ENCODE results near the gene ARSG. TPM values are rescaled to one million over a fixed set of nuclear protein-coding genes. Genes with fewer than 3 reads are reported as not detected.

Gene ARSG
- total and polyA plus RNA-seq, 2 of the 13 experiments (the other 11 are each of a cell fraction or from before 2014, with no cell fraction given) = 3.7 to 15.2 TPM

DNA sequence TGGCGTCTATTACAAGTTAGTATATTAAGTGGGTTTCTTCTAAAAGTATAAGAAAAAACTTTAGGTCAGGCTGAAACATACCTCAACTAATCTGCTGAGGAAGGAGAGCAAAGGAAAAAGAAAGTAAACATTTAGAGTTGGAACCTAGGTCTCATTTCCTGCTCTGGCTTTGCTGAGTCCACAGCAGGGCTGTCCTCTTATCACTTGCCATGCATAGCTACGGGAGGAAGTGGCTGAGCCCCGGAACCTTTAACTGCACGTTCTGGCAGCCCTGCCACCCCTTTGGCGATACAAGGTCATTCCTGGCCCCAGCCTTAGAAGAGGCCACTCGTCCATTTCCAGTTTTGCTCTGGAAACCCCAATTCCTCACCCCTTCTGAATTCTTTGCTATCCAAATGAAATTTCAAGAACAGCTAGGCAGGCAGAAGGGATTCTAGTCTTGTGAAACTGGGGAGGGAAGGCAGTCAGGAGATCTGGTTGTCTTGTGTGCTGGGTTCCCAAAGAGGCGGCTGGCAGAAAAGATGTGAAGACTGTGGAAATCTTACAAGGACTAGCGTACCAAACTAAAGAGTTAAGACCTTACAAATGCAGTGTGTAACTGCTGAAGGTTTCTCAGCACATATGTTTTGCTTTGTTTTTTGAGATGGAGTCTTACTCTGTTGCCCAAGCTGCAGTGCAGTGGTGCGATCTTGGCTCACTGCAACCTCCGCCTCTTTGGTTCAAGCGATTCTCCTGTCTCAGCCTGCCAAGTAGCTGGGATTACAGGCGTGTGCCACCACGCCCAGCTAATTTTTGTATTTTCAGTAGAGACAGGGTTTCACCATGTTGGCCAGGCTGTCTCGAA is 146.9 kb downstream of the ARSG start (continued):
- no peak for TF ChIP-seq ZNF343 (CRISPR knock-in tag; IDR thresholded peaks at IDR 0.05)
- TF ChIP-seq, protein P1, sequence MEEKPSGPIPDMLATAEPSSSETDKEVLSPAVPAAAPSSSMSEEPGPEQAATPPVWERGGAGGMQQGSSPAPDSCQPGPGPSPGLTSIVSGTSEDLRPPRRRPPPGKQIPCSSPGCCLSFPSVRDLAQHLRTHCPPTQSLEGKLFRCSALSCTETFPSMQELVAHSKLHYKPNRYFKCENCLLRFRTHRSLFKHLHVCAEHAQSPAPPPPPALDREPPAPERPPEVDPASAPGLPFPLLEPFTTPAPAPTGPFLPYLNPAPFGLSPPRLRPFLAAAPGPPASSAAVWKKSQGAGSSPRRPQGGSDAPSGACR (CRISPR knock-in tag; IDR thresholded peaks at IDR 0.05) = peak; percentile 52; the same call in 1 of the 2 replicates
- TF ChIP-seq ZNF792 (CRISPR knock-in tag; IDR thresholded peaks at IDR 0.05) = peak; percentile 69; the same call in 1 of the 2 replicates
- TF ChIP-seq, protein P2, sequence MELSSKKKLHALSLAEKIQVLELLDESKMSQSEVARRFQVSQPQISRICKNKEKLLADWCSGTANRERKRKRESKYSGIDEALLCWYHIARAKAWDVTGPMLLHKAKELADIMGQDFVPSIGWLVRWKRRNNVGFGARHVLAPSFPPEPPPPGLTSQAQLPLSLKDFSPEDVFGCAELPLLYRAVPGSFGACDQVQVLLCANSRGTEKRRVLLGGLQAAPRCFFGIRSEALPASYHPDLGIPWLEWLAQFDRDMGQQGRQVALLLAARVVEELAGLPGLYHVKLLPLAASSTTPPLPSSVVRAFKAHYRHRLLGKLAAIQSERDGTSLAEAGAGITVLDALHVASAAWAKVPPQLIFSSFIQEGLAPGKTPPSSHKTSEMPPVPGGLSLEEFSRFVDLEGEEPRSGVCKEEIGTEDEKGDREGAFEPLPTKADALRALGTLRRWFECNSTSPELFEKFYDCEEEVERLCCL (CRISPR knock-in tag; IDR thresholded peaks at IDR 0.05; ENCODE audit: borderline replicate concordance) = no peak
- peak; percentile 39; the same call in 1 of the 2 replicates for TF ChIP-seq PITX1 (CRISPR knock-in tag; IDR thresholded peaks at IDR 0.05)
- TF ChIP-seq ZNF430 (CRISPR knock-in tag; IDR thresholded peaks at IDR 0.05) = no peak
- TF ChIP-seq BCL6 (CRISPR knock-in tag; IDR thresholded peaks at IDR 0.05) = no peak
- TF ChIP-seq, protein P3, sequence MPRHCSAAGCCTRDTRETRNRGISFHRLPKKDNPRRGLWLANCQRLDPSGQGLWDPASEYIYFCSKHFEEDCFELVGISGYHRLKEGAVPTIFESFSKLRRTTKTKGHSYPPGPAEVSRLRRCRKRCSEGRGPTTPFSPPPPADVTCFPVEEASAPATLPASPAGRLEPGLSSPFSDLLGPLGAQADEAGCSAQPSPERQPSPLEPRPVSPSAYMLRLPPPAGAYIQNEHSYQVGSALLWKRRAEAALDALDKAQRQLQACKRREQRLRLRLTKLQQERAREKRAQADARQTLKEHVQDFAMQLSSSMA (CRISPR knock-in tag; IDR thresholded peaks at IDR 0.05) = no peak
- TF ChIP-seq, protein P4, sequence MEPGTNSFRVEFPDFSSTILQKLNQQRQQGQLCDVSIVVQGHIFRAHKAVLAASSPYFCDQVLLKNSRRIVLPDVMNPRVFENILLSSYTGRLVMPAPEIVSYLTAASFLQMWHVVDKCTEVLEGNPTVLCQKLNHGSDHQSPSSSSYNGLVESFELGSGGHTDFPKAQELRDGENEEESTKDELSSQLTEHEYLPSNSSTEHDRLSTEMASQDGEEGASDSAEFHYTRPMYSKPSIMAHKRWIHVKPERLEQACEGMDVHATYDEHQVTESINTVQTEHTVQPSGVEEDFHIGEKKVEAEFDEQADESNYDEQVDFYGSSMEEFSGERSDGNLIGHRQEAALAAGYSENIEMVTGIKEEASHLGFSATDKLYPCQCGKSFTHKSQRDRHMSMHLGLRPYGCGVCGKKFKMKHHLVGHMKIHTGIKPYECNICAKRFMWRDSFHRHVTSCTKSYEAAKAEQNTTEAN (CRISPR knock-in tag; conservative IDR thresholded peaks at IDR 0.05) = no peak
- peak; percentile 75; the same call in 1 of the 2 replicates for TF ChIP-seq RXRB (CRISPR knock-in tag; IDR thresholded peaks at IDR 0.05; ENCODE audit: borderline replicate concordance)
- no peak for TF ChIP-seq EED (CRISPR knock-in tag; IDR thresholded peaks at IDR 0.05)
- no peak for TF ChIP-seq TCF7L2 (IDR thresholded peaks at IDR 0.05; ENCODE audit: low read depth, low read length)
- no peak for TF ChIP-seq ZSCAN22 (CRISPR knock-in tag; IDR thresholded peaks at IDR 0.05)
- no peak; the same call in 1 of the 2 replicates for TF ChIP-seq ZNF746 (CRISPR knock-in tag; IDR thresholded peaks at IDR 0.05)
- TF ChIP-seq, protein P5, sequence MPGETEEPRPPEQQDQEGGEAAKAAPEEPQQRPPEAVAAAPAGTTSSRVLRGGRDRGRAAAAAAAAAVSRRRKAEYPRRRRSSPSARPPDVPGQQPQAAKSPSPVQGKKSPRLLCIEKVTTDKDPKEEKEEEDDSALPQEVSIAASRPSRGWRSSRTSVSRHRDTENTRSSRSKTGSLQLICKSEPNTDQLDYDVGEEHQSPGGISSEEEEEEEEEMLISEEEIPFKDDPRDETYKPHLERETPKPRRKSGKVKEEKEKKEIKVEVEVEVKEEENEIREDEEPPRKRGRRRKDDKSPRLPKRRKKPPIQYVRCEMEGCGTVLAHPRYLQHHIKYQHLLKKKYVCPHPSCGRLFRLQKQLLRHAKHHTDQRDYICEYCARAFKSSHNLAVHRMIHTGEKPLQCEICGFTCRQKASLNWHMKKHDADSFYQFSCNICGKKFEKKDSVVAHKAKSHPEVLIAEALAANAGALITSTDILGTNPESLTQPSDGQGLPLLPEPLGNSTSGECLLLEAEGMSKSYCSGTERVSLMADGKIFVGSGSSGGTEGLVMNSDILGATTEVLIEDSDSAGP (CRISPR knock-in tag; IDR thresholded peaks at IDR 0.05; ENCODE audit: borderline replicate concordance) = peak; percentile 49; the same call in 1 of the 2 replicates
- TF ChIP-seq NR2C2 (CRISPR knock-in tag; IDR thresholded peaks at IDR 0.05; ENCODE audit: borderline replicate concordance) = no peak
- no peak for TF ChIP-seq SP2 (CRISPR knock-in tag; IDR thresholded peaks at IDR 0.05)
- TF ChIP-seq HOXA5 (CRISPR knock-in tag; IDR thresholded peaks at IDR 0.05) = no peak; the same call in 1 of the 2 replicates
- TF ChIP-seq ZNF577 (CRISPR knock-in tag; IDR thresholded peaks at IDR 0.05; ENCODE audit: borderline replicate concordance, low read depth) = no peak
- TF ChIP-seq ZNF143 (CRISPR knock-in tag; IDR thresholded peaks at IDR 0.05) = no peak
- TF ChIP-seq, protein P6, sequence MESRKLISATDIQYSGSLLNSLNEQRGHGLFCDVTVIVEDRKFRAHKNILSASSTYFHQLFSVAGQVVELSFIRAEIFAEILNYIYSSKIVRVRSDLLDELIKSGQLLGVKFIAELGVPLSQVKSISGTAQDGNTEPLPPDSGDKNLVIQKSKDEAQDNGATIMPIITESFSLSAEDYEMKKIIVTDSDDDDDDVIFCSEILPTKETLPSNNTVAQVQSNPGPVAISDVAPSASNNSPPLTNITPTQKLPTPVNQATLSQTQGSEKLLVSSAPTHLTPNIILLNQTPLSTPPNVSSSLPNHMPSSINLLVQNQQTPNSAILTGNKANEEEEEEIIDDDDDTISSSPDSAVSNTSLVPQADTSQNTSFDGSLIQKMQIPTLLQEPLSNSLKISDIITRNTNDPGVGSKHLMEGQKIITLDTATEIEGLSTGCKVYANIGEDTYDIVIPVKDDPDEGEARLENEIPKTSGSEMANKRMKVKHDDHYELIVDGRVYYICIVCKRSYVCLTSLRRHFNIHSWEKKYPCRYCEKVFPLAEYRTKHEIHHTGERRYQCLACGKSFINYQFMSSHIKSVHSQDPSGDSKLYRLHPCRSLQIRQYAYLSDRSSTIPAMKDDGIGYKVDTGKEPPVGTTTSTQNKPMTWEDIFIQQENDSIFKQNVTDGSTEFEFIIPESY (CRISPR knock-in tag; IDR thresholded peaks at IDR 0.05) = 0 out of 2 replicates have a peak, but pooled peaks have one; percentile 9
- TF ChIP-seq ZKSCAN8 (CRISPR knock-in tag; IDR thresholded peaks at IDR 0.05; ENCODE audit: borderline replicate concordance) = 0 out of 2 replicates have a peak, but pooled peaks have one; percentile 31
